Colonic mucosa (tissue), 4 donors: ENCODE measurements around the gene KIF6. TPM values are rescaled to one million over a fixed set of nuclear protein-coding genes. Genes with fewer than 3 reads are reported as not detected.

Experiments
- DNase-seq: peaks from one replicate; pipeline ENCODE4 v3.0.0-alpha.2; 2020
- H3K27ac ChIP-seq: fragments of 200-600 bp; one replicate; pipeline ENCODE4 v1.8.0; 2021
- H3K27me3 ChIP-seq: fragments of 200-600 bp; one replicate; pipeline ENCODE4 v1.8.0; 2021
- H3K36me3 ChIP-seq: fragments of 200-600 bp; one replicate; pipeline ENCODE4 v1.8.0; 2021
- H3K4me1 ChIP-seq: fragments of 200-600 bp; one replicate; pipeline ENCODE4 v1.8.0; 2021; ENCODE audit warnings: mild to moderate bottlenecking
- H3K4me3 ChIP-seq: fragments of 200-600 bp; one replicate; pipeline ENCODE4 v1.8.0; 2021
- H3K9ac ChIP-seq, 2 donors: one replicate each; pipeline ENCODE4 v1.7.0; 2013; ENCODE audit warnings: control low read depth in 2 of 2, low read depth in 2 of 2, low read length in 2 of 2
- H3K9me3 ChIP-seq: fragments of 200-600 bp; one replicate; pipeline ENCODE4 v1.8.0; 2021
- CTCF ChIP-seq: fragments of 200-600 bp; IDR thresholded peaks from one replicate; pipeline ENCODE4 v1.8.0; 2022; ENCODE audit warnings: antibody characterized with exemption, mild to moderate bottlenecking
- intact Hi-C: fragments of 100-400 bp; cut with DNase I; formaldehyde crosslinking; loops from one replicate; pipeline ENCODE4 v1.14.1; 2022
- total RNA-seq, 2 donors: library from RNA; stranded (reverse); fragmentation: NEBNext Ultra II Directional in 1 of 2; extraction: Animal tissue kit (Norgen Biotek cat#: 25700) in 1 of 2; gene quantifications; one replicate each; pipeline ENCODE4 v1.2.1, GENCODE V29; 2021
- donor health status: healthy.
- donor health status: DM: no; HTN: no; CAD: no.
- donor health status: DM: no; HTN: no; CAD: no.

Gene KIF6
- total RNA-seq, 2 donors from 2014 or later = 0.08 to 0.17 TPM

- DNase-seq = no peak
- no peak for TF ChIP-seq CTCF
- Histone ChIP-seq H3K36me3 (no peaks in the 10 kb centered on the region), H3K9me3 (no peaks in the 10 kb centered on the region), H3K4me3 (no peak overlapping the region), H3K27me3 (no peaks in the 10 kb centered on the region), H3K27ac (no peak overlapping the region), H3K4me1 (no peaks in the 10 kb centered on the region), H3K9ac (no peak overlapping the region)
- intact Hi-C loops = loop anchor here (5.0 kb wide), 1 partner anchor 513 kb away; no protein-coding TSS in a partner anchor
Observed at GRCh38 chr6:39378960-39379425, 346.2 kb downstream of the KIF6 start.

GRCh38 chr6:39378175-39378959 lies 346.8 kb downstream of the KIF6 start:
- no peak for DNase-seq
- Histone ChIP-seq H3K4me3 (no peak overlapping the region), H3K4me1 (no peaks in the 10 kb centered on the region), H3K36me3 (no peaks in the 10 kb centered on the region), H3K27me3 (no peaks in the 10 kb centered on the region), H3K9ac (no peak overlapping the region), H3K9me3 (no peaks in the 10 kb centered on the region), H3K27ac (no peak overlapping the region)
- intact Hi-C loops = loop anchor here (5.0 kb wide), 1 partner anchor 514 kb away; no protein-coding TSS in a partner anchor
- TF ChIP-seq CTCF = no peak

- TF ChIP-seq CTCF = peak; percentile 52
- Histone ChIP-seq H3K9me3 (no peaks in the 10 kb centered on the region), H3K9ac (no peak overlapping the region), H3K27ac (no peak overlapping the region), H3K4me3 (no peak overlapping the region), H3K4me1 (no peaks in the 10 kb centered on the region), H3K27me3 (no peaks in the 10 kb centered on the region), H3K36me3 (no peaks in the 10 kb centered on the region)
- intact Hi-C loops = loop anchor here (5.0 kb wide), 1 partner anchor 515 kb away; no protein-coding TSS in a partner anchor
- DNase-seq = peak; percentile 49
Observed at GRCh38 chr6:39377539-39377950, 347.7 kb downstream of the KIF6 start.

- DNase-seq = no peak
- intact Hi-C loops = loop anchor here (5.0 kb wide), 1 partner anchor 517 kb away; no protein-coding TSS in a partner anchor
- Histone ChIP-seq H3K9me3 (no peaks in the 10 kb centered on the region), H3K27me3 (no peaks in the 10 kb centered on the region), H3K36me3 (no peaks in the 10 kb centered on the region), H3K27ac (no peak overlapping the region), H3K4me1 (no peaks in the 10 kb centered on the region), H3K4me3 (no peak overlapping the region), H3K9ac (no peak overlapping the region)
- no peak for TF ChIP-seq CTCF
Observed at GRCh38 chr6:39375405-39375804, 349.8 kb downstream of the KIF6 start.

- Histone ChIP-seq H3K4me3 (no peak overlapping the region), H3K36me3 (no peaks in the 10 kb centered on the region), H3K9ac (no peak overlapping the region), H3K27ac (no peak overlapping the region), H3K4me1 (no peaks in the 10 kb centered on the region), H3K27me3 (no peaks in the 10 kb centered on the region), H3K9me3 (no peaks in the 10 kb centered on the region)
- TF ChIP-seq CTCF = no peak
- DNase-seq = no peak
- intact Hi-C loops = no loop called here
Observed at GRCh38 chr6:39370390-39370789, 354.8 kb downstream of the KIF6 start.
